ENCODE results near the gene LRSAM1.

DNA sequence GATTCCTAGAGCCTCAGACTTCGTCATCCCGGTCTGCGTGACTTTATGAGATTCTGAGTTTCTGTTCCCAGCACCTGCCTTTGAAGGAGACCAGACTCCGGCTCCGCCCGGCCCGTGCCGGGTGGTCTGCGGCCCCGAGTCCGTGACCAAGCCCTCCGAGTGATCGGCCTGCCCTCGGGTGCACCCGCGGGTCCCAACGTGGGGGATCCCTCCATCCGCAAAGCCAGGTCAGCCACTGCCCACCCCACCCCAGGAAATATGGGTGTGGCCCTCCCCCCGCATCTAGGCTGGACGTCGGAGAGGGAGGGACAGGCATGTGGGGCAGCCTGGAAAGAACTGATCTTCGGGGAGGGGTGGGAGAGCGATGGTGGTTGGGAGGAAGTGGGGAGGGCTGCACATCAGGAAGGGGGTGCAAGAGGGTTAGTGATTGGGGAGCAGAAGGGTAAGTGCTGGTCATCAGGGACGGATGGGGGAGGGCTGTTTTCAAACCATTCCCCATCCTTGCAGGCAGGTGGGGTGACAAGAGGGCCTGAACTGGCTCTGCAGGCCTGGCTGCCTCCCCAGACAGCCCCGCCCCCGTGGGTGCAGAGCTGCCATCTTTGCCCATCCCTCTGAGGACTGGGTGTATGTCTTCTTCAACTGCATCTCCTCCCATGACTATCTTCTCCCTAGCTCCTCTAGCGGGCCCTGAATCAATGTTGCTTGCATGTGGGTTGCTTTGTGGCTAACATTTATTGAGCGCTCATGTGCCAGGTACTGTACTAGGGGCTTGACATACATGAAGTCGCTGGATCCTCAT, 747 bp downstream of the LRSAM1 start:
- TF ChIP-seq TAF1 (IDR thresholded peaks at IDR 0.05; ENCODE audit: low read depth) (no peak), EGR1 (IDR thresholded peaks at IDR 0.05) (0 out of 2 replicates have a peak, but pooled peaks have one; percentile 4), EP300 (IDR thresholded peaks at IDR 0.05; ENCODE audit: borderline replicate concordance) (no peak; the same call in 1 of the 2 replicates), TEAD4 (IDR thresholded peaks at IDR 0.05) (no peak), CREB1 (IDR thresholded peaks at IDR 0.05; ENCODE audit: low read depth) (no peak)
- TF ChIP-seq, protein P1, sequence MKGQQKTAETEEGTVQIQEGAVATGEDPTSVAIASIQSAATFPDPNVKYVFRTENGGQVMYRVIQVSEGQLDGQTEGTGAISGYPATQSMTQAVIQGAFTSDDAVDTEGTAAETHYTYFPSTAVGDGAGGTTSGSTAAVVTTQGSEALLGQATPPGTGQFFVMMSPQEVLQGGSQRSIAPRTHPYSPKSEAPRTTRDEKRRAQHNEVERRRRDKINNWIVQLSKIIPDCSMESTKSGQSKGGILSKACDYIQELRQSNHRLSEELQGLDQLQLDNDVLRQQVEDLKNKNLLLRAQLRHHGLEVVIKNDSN (IDR thresholded peaks at IDR 0.05) = no peak
- TF ChIP-seq, protein P2, sequence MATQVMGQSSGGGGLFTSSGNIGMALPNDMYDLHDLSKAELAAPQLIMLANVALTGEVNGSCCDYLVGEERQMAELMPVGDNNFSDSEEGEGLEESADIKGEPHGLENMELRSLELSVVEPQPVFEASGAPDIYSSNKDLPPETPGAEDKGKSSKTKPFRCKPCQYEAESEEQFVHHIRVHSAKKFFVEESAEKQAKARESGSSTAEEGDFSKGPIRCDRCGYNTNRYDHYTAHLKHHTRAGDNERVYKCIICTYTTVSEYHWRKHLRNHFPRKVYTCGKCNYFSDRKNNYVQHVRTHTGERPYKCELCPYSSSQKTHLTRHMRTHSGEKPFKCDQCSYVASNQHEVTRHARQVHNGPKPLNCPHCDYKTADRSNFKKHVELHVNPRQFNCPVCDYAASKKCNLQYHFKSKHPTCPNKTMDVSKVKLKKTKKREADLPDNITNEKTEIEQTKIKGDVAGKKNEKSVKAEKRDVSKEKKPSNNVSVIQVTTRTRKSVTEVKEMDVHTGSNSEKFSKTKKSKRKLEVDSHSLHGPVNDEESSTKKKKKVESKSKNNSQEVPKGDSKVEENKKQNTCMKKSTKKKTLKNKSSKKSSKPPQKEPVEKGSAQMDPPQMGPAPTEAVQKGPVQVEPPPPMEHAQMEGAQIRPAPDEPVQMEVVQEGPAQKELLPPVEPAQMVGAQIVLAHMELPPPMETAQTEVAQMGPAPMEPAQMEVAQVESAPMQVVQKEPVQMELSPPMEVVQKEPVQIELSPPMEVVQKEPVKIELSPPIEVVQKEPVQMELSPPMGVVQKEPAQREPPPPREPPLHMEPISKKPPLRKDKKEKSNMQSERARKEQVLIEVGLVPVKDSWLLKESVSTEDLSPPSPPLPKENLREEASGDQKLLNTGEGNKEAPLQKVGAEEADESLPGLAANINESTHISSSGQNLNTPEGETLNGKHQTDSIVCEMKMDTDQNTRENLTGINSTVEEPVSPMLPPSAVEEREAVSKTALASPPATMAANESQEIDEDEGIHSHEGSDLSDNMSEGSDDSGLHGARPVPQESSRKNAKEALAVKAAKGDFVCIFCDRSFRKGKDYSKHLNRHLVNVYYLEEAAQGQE (IDR thresholded peaks at IDR 0.05; ENCODE audit: low read depth) = no peak
